ENCODE data around the gene HIBADH. TPM values are rescaled to one million over a fixed set of nuclear protein-coding genes. Genes with fewer than 3 reads are reported as not detected.

HIBADH gene
- total RNA-seq, 4 donors from 2014 or later: 38.9 to 58.8 (median 52.2) TPM

GRCh38 chr7:27617651-27618381 is 44.9 kb downstream of the HIBADH start:
- Histone ChIP-seq H3K4me3 (no peak overlapping the region), H3K27me3 (no peaks in the 10 kb centered on the region), H3K36me3 (no peaks in the 10 kb centered on the region), H3K9me3 (peaks cover 0 to 28% of the 10 kb centered on the region in 2 donors), H3K27ac (no peak overlapping the region), H3K4me1 (no peaks in the 10 kb centered on the region)
- no peak for DNase-seq
- intact Hi-C loops (cut with DNase I; ENCODE audit: low total_unique reads): no loop called here
- no peak for TF ChIP-seq POLR2A (IDR thresholded peaks at IDR 0.05)
- TF ChIP-seq CTCF (IDR thresholded peaks at IDR 0.05): no peak

- Histone ChIP-seq H3K36me3 (no peaks in the 10 kb centered on the region), H3K27me3 (no peaks in the 10 kb centered on the region), H3K4me3 (no peak overlapping the region), H3K4me1 (no peaks in the 10 kb centered on the region), H3K27ac (no peak overlapping the region), H3K9me3 (peaks cover 0 to 22% of the 10 kb centered on the region in 2 donors)
- intact Hi-C loops (cut with DNase I; ENCODE audit: low total_unique reads): no loop called here
- DNase-seq: no peak
- no peak for TF ChIP-seq CTCF (IDR thresholded peaks at IDR 0.05)
- no peak for TF ChIP-seq POLR2A (IDR thresholded peaks at IDR 0.05)
Observed at GRCh38 chr7:27616914-27617548, 45.7 kb downstream of the HIBADH start.

- DNase-seq: no peak
- H3K4me3 ChIP-seq: no peak overlapping the region
- H3K27me3 ChIP-seq: no peaks in the 10 kb centered on the region
- no peaks in the 10 kb centered on the region for H3K36me3 ChIP-seq
- H3K4me1 ChIP-seq: no peaks in the 10 kb centered on the region
- H3K9me3 ChIP-seq: peaks cover 0 to 14% of the 10 kb centered on the region in 2 donors
- intact Hi-C loops (cut with DNase I; ENCODE audit: low total_unique reads): no loop called here
- H3K27ac ChIP-seq: no peak overlapping the region
- TF ChIP-seq CTCF (IDR thresholded peaks at IDR 0.05) (no peak), POLR2A (IDR thresholded peaks at IDR 0.05) (no peak)
Observed at GRCh38 chr7:27616186-27616491, 46.5 kb downstream of the HIBADH start.

GRCh38 chr7:27615420-27616185 is 47.1 kb downstream of the HIBADH start:
- no peaks in the 10 kb centered on the region for H3K27me3 ChIP-seq
- no peak for TF ChIP-seq POLR2A (IDR thresholded peaks at IDR 0.05)
- no peak for TF ChIP-seq CTCF (IDR thresholded peaks at IDR 0.05)
- no peaks in the 10 kb centered on the region for H3K36me3 ChIP-seq
- H3K9me3 ChIP-seq: peaks cover 0 to 12% of the 10 kb centered on the region in 2 donors
- intact Hi-C loops (cut with DNase I; ENCODE audit: low total_unique reads): no loop called here
- no peak overlapping the region for H3K27ac ChIP-seq
- H3K4me1 ChIP-seq: no peaks in the 10 kb centered on the region
- no peak for DNase-seq
- no peak overlapping the region for H3K4me3 ChIP-seq

- intact Hi-C loops (cut with DNase I; ENCODE audit: low total_unique reads): no loop called here
- no peak overlapping the region for H3K4me3 ChIP-seq
- no peaks in the 10 kb centered on the region for H3K27me3 ChIP-seq
- no peak for TF ChIP-seq CTCF (IDR thresholded peaks at IDR 0.05)
- TF ChIP-seq POLR2A (IDR thresholded peaks at IDR 0.05): no peak
- no peak for DNase-seq
- no peaks in the 10 kb centered on the region for H3K9me3 ChIP-seq
- no peak overlapping the region for H3K27ac ChIP-seq
- no peaks in the 10 kb centered on the region for H3K36me3 ChIP-seq
- H3K4me1 ChIP-seq: no peaks in the 10 kb centered on the region
Observed at GRCh38 chr7:27614095-27614494, 48.6 kb downstream of the HIBADH start.
